Prostate gland (tissue), 2 donors: Measurements from ENCODE around the gene PANK4.

ENCODE experiments used
- CTCF ChIP-seq, 4 experiments: fragments of 200-600 bp in 2 of 4; fragments of 450-650 bp in 2 of 4; sonication (generic) in 2 of 4; IDR thresholded peaks; 1 replicate in 3 of 4; 2 replicates in 1 of 4; pipeline ENCODE4 v1.5.1; 2016 to 2019; ENCODE audit warnings: antibody characterized with exemption in 4 of 4, mild to moderate bottlenecking in 2 of 4, moderate library complexity in 2 of 4
- POLR2A ChIP-seq: fragments of 450-650 bp; IDR thresholded peaks from one replicate; pipeline ENCODE4 v1.6.1; 2016; ENCODE audit warnings: antibody characterized with exemption, mild to moderate bottlenecking
- POLR2AphosphoS5 ChIP-seq: sonication (generic); formaldehyde crosslinking; IDR thresholded peaks from one replicate; pipeline ENCODE4 v1.6.1; 2017; ENCODE audit warnings: antibody characterized with exemption

GRCh38 chr1:2474933-2475371, 51.4 kb downstream of the PANK4 start:
- TF ChIP-seq CTCF (IDR thresholded peaks at IDR 0.05) (no peak), POLR2AphosphoS5 (no peak), POLR2A (no peak)
